Superior temporal gyrus (tissue), 1 donor: Measurements from ENCODE around the gene MAP3K20.
"Not testable (repeated sequence)": the region's sequence is repeated elsewhere in the genome, so short reads cannot be mapped to it uniquely, and the experiment has no call there.

Experiments
- DNase-seq: peaks from one replicate; pipeline ENCODE4 v3.0.0-alpha.2; 2016; ENCODE audit errors: extremely low spot score

MAP3K20 gene

DNA sequence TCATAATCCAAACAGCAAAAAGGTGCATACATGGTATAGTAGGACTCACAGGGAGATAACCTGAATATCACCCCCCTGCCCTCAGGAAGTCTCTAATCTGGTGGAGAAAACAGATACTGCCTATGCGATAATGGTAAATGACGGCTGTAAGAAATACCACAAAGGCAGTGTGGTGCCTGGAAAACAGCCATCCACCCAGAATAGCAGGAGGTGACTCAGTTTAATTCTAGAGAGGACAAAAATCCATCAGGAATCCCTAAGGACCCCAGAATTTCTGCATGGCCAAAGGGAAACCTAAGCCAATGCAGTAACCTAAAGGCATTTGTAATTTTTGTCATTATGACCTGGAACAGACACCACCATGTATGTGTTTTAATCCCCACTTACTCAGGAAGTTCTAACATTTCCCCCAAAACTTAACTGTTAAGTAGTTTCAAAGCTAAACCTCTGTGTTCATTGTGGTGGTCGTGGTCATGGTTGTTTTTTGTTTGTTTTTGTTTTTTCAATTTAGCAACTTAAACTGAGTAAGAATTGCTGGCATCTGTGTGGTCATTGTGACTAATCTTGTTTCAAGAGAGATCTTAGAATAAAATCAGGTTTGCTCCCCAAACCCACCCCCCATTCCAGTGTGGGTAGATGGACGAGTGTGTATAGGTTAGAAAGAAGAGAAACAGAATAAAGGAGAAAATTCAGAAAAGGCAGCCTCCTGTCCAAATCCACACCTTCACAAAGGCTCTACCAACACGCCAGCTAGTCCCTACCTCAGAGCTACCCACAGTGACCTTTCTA, 157.5 kb downstream of the MAP3K20 start:
- DNase-seq: no peak

DNA sequence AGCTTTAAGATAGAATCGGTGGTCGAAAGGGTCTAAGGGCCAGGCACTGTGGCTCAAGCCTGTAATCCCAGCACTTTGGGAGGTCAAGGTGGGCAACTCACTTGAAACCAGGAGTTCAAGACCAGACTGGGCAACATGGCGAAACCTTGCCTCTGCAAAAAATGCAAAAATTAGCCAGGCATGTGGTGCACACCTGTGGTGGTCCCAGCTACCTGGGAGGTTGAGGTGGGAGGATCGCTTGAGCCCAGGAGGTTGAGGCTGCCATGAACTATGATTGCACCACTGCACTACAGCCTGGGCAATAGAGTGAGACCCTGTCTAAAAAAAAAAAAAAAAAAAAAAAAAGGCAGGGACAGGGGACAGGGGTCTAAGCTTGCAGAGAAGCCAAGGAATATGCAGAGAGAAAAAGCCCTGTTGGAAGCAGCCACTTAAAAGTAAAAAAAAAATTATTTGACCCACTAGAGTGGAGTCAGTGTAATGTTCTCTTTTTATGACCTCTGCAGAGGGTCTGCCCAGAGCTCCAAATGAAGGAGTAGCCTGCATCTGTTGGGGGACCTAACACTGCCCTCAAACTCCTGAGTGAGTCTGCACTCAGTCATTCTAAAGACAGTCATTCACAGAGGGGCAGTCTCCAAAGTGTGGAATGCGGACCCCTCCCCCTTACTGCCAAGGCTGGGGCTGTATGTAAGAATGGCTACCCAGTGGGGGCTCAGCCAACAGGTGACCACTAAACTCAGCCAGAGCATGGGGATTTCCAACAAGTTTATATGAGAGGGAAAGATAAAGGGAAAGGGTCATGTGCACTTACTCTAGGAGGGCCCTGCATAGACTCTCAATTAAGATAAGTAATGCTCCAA, 160.5 kb downstream of the MAP3K20 start:
- no peak for DNase-seq

DNA sequence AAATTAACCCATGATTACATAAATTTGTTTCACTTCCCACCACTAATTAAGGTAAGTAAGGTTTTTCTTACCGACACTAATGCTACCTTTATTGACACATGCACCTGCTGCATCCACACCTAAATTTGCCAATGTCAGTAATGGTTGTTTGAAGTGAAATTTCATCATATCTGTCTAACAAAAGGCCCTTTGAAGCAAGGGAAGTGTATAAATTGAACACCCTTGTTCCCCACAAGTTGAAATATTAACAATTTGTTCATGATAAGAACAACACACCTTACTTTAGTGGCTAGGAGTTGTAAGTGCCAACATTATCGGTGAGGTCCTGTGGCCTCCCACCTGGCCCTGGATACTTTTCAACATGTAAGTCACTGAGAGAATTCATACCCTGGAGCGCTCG, 162.7 kb downstream of the MAP3K20 start:
- DNase-seq: no peak

DNA sequence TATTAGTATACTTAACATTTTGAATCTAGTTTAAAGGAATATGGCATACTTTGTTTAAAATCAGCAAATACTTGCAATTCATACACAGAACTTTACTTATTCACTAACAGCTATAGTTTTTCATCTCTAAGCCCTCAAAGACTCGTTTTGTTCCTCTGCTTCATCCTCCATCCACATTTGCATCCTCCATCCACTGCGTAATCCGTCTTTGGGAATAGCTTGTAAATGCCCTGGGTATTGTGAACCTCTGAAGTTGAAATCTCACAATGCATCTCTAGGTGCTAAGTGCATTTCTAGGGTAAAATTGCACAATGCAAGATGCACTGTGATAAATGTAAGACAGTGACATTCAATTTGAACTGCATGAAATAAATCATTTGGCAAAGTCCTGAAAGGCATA, 163.2 kb downstream of the MAP3K20 start:
- no peak for DNase-seq

DNA sequence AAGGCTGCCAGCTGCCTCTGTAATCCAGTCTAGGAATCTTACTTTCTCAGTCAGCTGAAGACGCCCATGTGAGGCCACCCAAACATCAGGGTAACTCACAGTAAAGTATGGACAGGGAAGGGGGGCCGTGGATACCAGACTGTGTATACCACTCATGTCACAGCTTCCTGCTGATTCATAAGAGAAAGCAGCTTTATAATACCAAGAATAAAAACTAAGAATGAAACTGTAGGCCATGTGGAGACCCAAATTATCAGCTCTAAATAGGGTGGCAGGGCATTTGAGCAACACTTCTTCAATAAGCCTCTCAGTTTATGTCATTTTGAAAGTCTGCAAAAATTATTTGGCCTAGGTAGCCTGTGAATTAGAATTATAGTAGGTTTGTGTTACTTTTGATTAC, 164.0 kb downstream of the MAP3K20 start:
- no peak for DNase-seq

DNA sequence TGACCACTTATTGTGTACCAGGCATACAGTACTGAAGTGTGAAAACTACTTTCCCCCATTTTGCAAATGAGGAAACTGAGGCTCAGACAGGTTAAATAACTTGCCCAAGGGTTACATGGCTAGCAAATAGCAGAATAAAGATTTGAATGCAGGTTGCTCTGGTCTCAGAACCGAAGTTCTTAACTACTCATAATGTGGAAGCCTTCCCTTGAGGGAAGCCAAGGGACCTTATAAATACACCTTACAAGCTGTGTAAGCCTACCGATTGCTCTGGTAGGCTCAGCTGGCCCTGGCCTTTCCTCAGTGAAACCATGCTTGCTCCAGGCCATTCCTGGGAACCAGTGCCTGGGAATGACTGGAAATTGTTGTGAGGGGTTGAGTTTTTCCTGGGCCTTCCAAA, 164.4 kb downstream of the MAP3K20 start:
- DNase-seq: no peak

DNA sequence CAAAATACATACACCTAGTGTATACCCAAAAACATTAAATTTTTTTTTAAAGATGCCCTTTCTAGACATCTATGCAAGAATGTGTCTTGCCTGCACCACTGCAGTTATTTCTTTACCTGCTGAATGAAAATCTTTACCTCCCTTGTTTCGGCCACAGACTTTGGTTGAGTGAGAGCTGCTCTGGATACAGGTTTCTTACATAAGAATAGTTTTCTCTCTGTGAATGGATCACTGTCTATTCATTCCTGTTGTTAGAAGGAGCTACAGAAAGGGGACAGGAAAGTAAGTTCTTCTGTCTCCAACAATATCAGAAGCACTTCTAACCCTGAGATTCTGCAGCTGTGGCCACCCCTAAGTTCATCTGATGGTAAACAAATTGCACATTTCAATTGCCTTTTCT, 166.0 kb downstream of the MAP3K20 start:
- no peak for DNase-seq

DNA sequence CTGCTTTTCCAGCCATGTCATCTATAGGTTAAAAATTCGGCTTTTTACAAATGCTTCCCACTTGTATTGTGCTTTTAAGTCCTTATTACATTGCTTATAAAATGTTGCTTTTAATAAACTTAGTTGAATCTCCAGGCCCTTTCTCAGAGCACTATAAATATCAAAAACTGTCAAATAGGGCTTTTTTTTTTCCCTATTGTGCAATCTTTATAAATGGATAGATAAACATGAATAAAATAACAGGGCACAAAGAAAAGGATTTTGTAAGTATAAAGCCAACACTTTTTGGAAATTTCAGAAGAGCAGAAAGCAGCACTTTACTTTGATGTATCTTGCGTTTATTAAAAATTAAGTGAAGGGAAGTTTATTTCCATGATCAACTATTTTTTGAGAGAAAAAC, 171.5 kb downstream of the MAP3K20 start:
- no peak for DNase-seq

DNA sequence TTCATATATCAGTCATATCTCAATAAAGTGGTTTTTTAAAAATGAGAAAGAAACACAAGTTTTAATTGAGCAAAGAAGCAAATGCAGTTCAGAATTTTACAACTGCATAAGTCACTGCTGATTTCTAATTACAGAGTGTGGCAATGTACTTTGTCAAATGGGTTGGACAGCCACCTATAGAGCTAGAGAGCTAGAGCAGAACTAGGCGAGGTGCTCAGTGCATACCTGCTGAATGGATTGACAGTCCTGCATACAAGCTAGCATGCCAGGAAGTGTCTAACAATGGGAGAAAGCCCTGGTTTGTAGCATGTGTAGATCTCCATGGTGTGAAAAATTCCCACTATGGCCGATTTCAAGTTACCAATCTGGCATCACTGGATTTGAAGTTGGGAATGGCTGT, 172.7 kb downstream of the MAP3K20 start:
- no peak for DNase-seq

DNA sequence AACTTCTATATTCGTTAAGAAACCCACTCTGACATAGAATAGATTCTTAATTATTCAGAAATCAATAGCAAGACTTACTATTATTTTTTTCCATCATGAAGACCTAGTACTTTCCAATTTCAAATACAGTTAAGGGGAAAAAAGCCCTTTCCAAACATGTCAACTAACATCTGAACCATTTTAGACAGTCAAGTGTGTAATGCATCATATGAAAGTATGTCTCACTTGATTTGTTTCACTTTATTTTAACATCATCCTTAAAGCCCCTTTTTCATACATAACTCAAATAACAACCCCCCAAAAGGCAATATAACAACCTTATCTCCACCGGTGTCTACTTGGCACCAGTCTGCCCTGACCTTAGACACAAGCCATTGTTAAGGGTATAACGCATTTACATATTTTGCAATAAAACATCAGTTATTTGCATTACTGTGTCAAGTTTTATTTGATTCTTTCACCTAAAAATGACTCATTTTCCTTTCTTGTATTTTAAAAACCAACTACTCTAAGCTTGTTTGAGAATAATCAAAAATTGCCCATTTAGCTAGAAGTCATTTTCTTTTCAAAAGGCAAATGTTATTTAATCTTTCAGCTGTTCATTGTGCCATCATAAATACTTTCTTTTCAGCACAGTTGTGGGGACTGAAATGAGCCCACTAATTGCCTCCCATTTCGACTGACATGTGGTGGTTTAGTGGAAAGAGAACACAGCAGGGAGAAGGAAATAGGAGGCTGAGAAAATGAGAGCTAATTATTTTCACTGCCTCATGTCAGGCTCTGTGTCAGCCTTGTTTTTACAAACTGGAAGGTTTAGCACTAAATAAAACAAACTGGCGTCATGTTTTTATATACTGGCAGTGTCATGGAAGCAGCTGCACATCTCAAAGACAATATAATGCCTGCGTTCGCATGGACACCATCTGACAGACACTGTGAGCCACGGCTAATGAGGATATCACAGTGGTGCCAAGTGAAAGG, 174.3 kb downstream of the MAP3K20 start:
- DNase-seq: no peak

DNA sequence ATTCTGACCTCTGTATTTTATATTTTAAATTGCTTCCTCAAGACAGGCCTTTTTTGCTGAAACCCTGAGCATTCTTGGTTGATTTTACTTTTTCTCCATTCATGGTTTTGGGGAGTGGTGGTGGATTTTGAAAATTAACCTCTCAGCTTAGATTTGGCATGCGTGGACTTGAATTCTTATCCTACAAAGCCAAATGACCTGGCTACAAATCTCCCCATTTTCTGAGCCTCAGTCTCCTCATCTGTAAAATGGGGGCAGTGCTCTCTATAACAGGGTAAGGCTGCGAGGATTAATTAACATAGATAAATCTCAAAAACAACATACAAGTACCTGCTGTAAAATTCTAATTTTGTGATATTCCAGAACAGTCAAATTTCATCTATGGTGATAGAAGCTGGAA, 175.6 kb downstream of the MAP3K20 start:
- no peak for DNase-seq

DNA sequence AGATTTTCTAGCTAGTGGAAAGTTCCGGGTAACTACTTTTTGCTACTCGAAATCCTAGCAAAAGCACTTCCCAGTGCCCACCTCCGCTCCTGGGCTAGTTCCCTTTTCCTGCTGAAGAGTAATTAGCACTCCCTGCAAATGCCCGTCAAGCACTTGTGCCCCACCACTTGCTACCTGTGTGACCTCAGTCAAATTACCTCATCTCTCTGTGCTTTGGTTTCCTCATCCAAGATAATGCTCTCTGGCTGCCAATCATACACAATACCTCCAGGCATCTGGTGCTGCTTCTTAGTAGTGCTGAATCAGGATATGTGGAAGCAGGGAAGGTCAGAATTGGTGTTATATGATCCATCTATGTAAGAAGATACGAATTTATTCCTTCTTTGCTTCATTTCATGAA, 176.9 kb downstream of the MAP3K20 start:
- DNase-seq: no peak

DNA sequence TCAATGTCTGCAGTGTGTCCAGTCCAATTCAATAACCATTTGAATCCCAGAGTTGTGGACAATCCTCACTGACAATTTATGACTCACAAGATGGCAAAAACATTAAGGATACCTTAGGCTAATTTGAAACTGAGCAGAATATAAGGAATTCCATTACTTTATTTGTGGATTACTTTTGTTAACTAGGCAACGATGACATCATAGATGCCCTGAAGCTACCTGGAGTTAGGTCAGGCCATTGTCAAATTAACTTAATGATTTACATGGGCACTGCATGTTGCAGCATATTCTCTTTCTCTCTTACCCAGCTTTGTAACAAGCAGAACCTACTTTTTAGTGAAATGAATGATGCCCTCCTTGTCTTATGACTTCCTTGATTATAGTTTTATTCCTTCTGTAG, 179.0 kb downstream of the MAP3K20 start:
- DNase-seq: no peak

DNA sequence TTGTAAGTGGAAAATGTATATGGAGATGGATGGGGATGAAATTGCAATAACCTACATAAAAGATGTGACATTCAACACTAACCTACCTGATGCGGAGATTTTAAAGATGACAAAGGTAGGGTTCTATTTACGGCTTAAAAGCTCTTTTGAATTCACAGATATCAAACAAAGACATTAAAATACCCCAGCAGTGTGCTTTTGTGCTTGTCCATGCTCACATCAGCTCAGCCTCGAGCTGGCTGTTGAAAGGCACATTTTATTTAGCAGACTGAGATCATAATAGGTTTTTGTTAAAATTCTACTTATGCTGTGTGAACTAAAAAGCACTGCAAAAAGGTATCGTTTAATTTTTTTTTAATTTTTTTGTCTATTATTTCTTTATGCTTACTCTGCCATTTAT, 183.1 kb downstream of the MAP3K20 start:
- no peak for DNase-seq

DNA sequence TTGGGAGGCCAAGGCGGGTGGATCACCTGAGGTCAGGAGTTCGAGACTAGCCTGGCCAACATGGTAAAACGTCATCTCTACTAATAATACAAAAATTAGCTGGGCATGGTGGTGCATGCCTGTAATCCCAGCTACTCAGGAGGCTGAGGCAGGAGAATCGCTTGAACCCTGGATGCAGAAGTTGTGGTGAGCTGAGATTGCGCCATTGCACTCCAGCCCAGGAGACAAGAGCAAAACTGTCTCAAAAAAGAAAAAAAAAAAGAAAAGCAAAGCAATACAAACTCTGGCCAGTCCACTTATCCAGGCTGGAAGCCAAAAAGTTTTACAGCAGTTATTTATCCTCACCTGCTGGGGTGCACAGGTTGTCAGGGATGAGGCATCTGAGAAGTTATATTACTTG, 186.7 kb downstream of the MAP3K20 start:
- not testable (repeated sequence) for DNase-seq

DNA sequence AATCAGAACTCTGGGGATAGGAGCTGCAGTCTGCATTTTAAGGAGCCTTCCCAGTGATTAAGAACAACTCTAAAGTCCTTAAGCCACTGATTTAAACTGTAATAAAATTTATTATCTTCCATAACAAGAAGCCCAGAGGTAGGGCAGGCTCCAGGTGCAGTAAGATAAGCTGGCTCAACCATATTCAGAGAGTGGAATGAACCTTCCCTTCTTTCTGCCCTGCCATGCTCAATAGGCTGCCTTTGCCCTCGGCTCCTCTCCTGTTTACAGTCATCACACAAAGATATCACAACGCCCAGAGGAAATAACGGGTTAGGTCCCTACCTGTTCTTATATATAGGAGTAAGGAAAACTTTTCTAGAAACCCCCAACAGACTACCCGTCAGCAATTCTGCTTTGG, 188.5 kb downstream of the MAP3K20 start:
- no peak for DNase-seq

DNA sequence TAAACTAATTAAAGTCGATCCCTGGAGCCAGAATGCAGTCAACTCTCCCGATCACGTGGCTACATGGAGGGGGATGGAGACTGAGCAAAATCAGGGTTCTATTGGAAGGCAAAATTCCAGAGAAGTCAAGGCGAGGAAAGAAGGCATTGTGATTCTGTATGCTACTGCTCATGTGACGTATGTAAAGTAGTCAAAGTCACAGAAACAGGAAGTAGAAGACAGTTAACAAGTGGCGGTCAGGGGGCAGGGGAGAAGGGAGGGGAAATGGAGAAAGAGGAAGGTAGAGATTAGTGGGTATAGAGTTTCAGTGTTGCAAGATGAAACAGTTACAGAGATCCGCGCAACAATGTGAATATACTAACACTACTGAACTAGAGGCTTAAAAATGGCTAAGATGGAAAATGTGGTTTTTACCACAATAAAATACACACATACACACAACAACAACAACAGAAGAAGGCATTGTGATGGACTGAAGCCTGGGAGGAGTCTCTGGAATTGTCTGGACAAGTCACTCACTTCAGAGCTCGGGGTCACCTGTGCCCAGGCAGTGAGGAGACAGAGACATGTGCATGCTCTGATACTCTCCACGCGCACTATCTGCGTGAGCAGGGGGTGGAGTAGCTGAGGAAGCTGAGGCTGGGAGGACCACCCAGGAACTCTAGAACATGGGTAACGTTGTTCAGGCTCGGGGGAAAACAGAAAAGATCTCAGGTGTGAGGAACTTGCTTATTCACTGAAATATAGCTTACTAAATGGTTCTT, 189.1 kb downstream of the MAP3K20 start:
- no peak for DNase-seq

DNA sequence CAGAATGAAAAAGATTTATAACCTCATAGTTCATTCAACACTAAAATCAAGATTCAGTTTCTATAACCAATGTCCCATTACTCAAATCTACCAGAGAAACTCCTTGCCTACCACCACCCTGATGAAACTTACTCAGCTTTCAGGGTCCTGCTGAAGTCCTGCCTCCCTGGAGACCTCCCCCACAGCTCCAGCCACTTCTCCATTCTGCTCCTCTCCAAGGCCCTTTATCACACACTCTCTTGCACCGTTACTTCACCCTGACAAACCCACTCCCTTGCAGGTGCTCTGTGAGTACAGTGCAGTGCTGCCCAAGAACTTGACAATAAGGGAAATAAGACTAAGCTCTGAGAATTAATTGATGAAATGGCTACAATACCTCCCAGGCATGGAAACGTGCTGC, 195.5 kb downstream of the MAP3K20 start:
- no peak for DNase-seq

DNA sequence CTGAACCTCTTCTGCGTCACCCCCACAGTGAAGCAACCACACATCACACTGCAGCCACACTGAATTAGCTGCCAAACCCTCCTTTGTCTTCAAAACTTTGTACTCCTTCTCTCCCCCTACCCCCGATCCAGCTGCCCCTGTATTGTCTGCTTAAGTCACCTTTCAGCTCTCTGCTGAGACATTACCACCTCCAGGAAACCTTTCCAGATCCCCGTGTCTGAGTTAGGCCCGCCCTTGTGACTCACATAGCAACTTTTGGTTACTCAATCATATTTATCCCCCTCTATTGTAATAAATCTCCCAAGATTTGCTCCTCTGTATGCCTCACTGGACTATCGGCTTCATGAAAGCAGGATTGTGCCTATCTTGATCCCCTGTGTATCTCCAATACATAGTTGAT, 196.2 kb downstream of the MAP3K20 start:
- no peak for DNase-seq

DNA sequence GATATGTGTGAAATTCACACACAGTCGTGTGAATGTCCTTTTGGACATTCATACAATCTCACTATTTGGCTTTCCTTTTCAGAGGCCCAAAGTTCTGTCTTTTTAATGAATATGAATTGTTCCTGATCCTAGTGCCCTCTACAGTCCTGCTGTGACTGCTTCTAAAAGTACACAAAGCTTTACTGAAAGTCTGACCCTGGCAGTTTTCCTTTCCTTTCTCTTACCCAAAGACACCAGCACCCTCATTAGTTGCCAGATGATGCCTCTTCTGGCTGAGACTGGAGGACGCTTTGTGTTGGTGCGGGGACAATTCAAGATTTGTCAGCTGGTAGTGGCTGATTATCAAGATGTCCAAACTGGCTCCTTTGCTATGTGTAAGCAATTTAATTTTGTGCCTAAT, 197.2 kb downstream of the MAP3K20 start:
- DNase-seq: no peak

DNA sequence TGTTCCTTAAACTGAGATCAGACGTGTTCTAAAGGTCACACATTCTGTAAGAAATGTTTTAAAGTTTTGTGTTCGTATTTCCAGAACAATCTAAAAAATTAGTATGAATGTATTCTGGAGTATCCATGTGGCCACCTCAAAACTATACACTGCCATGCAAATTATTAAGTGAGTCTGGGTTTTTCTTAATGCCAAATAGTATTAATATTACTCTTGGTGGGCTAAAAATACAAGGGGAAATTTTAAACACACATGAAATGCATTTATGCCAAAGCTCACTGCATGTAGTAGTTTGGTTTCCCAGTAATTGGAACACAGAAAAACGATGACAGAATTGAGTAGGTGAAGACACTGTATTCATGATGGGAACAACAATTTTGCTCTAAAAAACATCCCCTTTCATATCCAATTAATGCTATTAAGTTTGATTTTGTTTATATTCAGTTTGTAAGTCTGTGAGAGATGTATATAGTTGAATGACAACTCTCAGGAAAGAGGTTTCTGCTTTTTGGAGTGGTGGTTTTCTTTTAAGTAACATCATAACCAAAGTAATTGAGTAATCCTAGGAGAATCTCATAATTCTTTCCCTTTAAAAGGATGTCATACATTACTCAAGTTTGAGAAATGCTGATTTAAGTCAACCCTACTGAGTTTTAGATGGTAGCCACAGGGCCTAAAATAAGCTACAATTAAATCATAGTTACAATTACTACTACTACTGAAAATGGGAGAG, 203.3 kb downstream of the MAP3K20 start:
- no peak for DNase-seq
